AG04449 (cell line): ENCODE data around the gene COPS2.
A peak's percentile ranks its signal among the peaks of the same experiment; 100 is the strongest.

Experiments used
- CTCF ChIA-PET: fragments of 350-600 bp; formaldehyde crosslinking; extraction: SDS; loops from one replicate; lab custom pipeline; 2021; ENCODE audit warnings: antibody characterized with exemption; lab: Yijun Ruan, JAX
- POLR2A ChIA-PET: fragments of 400-600, 350-600 bp; formaldehyde crosslinking; extraction: SDS; loops from one replicate; lab custom pipeline; 2020; ENCODE audit warnings: antibody characterized with exemption, inconsistent platforms; lab: Yijun Ruan, JAX
- DNase-seq: peaks from one replicate; pipeline ENCODE4 v3.0.0-alpha.2; 2010; ENCODE audit warnings: low read depth, low spot score
- H3K4me3 ChIP-seq: 2 replicates; pipeline ENCODE4 v1.5.1; 2011; ENCODE audit warnings: low read depth, mild to moderate bottlenecking, control low read depth, low read length
- TF ChIP-seq, protein P1 (sequence below): IDR thresholded peaks from one replicate; pipeline ENCODE4 v1.5.1; 2011; ENCODE audit warnings: mild to moderate bottlenecking, moderate library complexity, low read length, control low read depth, inconsistent platforms; ENCODE audit not compliant: insufficient read depth; ENCODE audit errors: missing control alignments

COPS2 gene

GRCh38 chr15:49137861-49138260 lies 17.5 kb downstream of the COPS2 start:
- TF ChIP-seq, protein P1, sequence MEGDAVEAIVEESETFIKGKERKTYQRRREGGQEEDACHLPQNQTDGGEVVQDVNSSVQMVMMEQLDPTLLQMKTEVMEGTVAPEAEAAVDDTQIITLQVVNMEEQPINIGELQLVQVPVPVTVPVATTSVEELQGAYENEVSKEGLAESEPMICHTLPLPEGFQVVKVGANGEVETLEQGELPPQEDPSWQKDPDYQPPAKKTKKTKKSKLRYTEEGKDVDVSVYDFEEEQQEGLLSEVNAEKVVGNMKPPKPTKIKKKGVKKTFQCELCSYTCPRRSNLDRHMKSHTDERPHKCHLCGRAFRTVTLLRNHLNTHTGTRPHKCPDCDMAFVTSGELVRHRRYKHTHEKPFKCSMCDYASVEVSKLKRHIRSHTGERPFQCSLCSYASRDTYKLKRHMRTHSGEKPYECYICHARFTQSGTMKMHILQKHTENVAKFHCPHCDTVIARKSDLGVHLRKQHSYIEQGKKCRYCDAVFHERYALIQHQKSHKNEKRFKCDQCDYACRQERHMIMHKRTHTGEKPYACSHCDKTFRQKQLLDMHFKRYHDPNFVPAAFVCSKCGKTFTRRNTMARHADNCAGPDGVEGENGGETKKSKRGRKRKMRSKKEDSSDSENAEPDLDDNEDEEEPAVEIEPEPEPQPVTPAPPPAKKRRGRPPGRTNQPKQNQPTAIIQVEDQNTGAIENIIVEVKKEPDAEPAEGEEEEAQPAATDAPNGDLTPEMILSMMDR: no peak
- no peak overlapping the region for H3K4me3 ChIP-seq
- no peak for DNase-seq
- ChIA-PET CTCF (interaction anchor here (0.7 to 4.0 kb wide), 7 partner anchors 8 to 285 kb away, joined by 3 to 27 read pairs (median 5); partner anchors contain the start of gene SHC4), POLR2A (interaction anchor here (1.2 kb wide), 1 partner anchor 260 kb away, joined by 3 read pairs; the partner anchor contains the start of gene EID1)

DNA sequence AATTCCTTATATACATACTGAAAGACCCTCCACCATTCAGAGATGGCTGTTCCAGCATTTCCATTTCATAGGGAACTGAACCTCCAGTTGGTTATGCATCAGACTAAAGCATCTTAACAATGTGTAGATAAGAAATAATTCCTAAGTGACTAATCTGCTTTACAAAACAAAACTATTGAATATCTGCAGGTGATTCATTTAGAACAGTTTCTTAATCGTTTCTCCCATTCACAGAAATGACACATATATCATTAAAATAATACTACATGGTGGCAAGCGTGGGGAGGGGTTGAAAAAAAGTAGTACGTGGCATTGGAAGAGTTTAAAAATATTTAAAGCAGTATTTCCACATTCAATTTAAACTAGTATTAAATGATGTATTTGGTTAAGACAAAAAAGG lies 19.5 kb downstream of the COPS2 start:
- ChIA-PET CTCF (interaction anchor here (2.5 kb wide), 1 partner anchor 274 kb away, joined by 11 read pairs; no protein-coding TSS in a partner anchor), POLR2A (no interaction called here)
- peak; percentile 42 for DNase-seq
- no peak overlapping the region for H3K4me3 ChIP-seq
- TF ChIP-seq, protein P1: no peak

DNA sequence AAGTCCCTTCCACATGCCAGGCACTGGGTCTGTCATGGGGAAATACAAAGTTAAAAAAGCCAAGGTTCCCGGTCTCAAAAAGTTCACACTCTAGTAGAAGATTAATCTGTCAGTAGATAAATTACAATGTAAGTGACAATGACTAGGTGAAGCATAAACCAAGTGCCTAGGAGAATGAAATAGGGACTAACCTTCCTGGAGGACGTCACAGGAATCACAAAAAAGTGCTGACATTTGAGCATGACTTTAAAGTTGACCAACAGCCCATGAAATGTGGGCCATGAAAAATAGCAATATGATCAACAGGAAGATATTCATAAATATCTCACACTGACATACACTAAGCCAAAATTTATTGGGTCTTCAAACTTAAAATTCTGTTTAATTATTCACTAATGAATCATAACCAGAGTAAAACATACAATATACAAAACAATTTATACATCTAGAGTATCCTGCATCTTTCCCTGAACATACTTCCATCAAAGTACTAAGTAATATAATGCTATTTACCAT lies 20.0 kb downstream of the COPS2 start:
- H3K4me3 ChIP-seq: no peak overlapping the region
- ChIA-PET POLR2A (no interaction called here), CTCF (interaction anchor here (1.9 kb wide), 1 partner anchor 11 kb away, joined by 5 read pairs; no protein-coding TSS in a partner anchor)
- DNase-seq: no peak
- TF ChIP-seq, protein P1: no peak

- ChIA-PET CTCF (interaction anchor here (1.0 to 1.9 kb wide), 2 partner anchors 10 to 11 kb away, joined by 3 to 5 read pairs; no protein-coding TSS in a partner anchor), POLR2A (no interaction called here)
- TF ChIP-seq, protein P1: no peak
- no peak overlapping the region for H3K4me3 ChIP-seq
- DNase-seq: no peak
These were observed 20.6 kb downstream of the COPS2 start for GRCh38 chr15:49134683-49135341.

DNA sequence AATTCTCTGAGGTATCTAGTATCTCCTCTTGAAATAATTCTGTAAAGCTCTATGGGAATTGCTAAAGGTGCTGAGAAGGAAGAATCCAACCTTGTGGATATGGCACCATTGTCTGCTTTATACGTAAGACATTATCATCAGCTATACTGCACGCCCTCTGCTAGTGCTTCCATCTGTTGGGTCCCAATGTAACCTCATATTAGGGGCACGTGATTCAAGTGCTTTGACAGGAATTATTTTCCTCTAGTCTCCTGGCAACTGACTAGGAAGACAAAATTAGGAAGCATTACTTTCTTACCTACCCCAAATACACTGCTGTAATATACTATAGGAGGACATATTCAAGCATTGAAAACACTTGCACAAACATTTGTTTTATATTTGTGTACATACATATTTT lies 24.0 kb downstream of the COPS2 start:
- TF ChIP-seq, protein P1: no peak
- ChIA-PET POLR2A (no interaction called here), CTCF (interaction anchor here (1.7 to 2.1 kb wide), 2 partner anchors 14 to 269 kb away, joined by 5 to 7 read pairs; no protein-coding TSS in a partner anchor)
- DNase-seq: no peak
- no peak overlapping the region for H3K4me3 ChIP-seq

GRCh38 chr15:49124371-49124770 lies 31.0 kb downstream of the COPS2 start:
- ChIA-PET CTCF (interaction anchor here (1.0 to 1.4 kb wide), 2 partner anchors 10 to 149 kb away, joined by 3 read pairs; no protein-coding TSS in a partner anchor), POLR2A (no interaction called here)
- TF ChIP-seq, protein P1: no peak
- no peak for DNase-seq
- no peak overlapping the region for H3K4me3 ChIP-seq
